GM12878 (cell line): ENCODE measurements around the gene TTC39C.

ENCODE experiments used
- EP300 ChIP-seq, 2 experiments: fragments of 150-350 bp in 1 of 2; IDR thresholded peaks; 2 replicates each; pipeline ENCODE4 v1.6.1; 2011 to 2012; ENCODE audit warnings: low read depth in 2 of 2, low read length in 2 of 2, borderline replicate concordance in 1 of 2, improper control_type of control experiment in 1 of 2, inconsistent platforms in 1 of 2; ENCODE audit not compliant: control insufficient read depth in 1 of 2
- POLR2A ChIP-seq: IDR thresholded peaks from 2 replicates; pipeline ENCODE4 v1.6.1; 2011; ENCODE audit warnings: low read depth, mild to moderate bottlenecking, low read length
- SMAD1 ChIP-seq: fragments of 450-650 bp; IDR thresholded peaks from 2 replicates; pipeline ENCODE4 v1.6.1; 2018; ENCODE audit warnings: mild to moderate bottlenecking, low read depth; ENCODE audit not compliant: partially characterized antibody
- SMC3 ChIP-seq: IDR thresholded peaks from 2 replicates; pipeline ENCODE4 v1.6.1; 2011; ENCODE audit warnings: low read length, improper control_type of control experiment, borderline replicate concordance
- TAF1 ChIP-seq: IDR thresholded peaks from 2 replicates; pipeline ENCODE4 v1.6.1; 2011; ENCODE audit warnings: mild to moderate bottlenecking, low read depth, low read length, borderline replicate concordance
- TCF7 ChIP-seq: IDR thresholded peaks from 2 replicates; pipeline ENCODE4 v1.6.1; 2014; ENCODE audit warnings: antibody characterized with exemption, borderline replicate concordance
- TF ChIP-seq, protein P1 (sequence below), 3 experiments: IDR thresholded peaks in 2 of 3; conservative IDR thresholded peaks in 1 of 3; 2 replicates each; pipeline ENCODE4 v1.5.1; 2011; ENCODE audit warnings: low read depth in 3 of 3, low read length in 3 of 3, mild to moderate bottlenecking in 3 of 3, control low read depth in 2 of 3, moderate library complexity in 2 of 3, inconsistent platforms in 1 of 3, mixed read lengths in 1 of 3; ENCODE audit not compliant: control insufficient read depth in 2 of 3, insufficient read depth in 1 of 3; ENCODE audit errors: extremely low read depth in 1 of 3
- TF ChIP-seq, protein P2 (sequence below): fragments of 450-650 bp; formaldehyde crosslinking; IDR thresholded peaks from 2 replicates; pipeline ENCODE4 v1.5.0; 2022; ENCODE audit warnings: mild to moderate bottlenecking, missing genetic modification characterization

DNA sequence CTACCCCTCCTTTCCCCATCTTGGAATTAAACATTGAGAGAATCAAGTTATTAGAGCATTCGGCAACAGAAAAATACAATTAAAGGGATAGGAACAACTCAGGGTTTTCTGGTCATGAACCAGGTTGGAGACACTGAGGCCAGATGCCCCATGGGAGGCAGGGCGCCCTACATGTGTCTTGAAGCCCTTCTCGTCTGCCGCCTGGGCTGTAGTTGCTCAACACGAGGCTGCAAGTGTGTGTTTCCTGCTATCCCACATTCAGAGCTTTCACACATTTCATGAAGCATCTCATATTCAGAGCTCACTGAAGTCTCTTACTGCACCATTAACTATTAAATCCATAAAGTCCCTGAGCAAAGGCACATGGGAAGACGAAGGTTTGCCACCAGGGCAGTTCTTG is 28.8 kb downstream of the TTC39C start:
- TF ChIP-seq TCF7 (no peak), TAF1 (no peak), POLR2A (no peak), SMAD1 (no peak), SMC3 (no peak), EP300 (IDR thresholded peaks at IDR 0.05; ENCODE audit: borderline replicate concordance in 1 of 2, control insufficient read depth in 1 of 2, low read depth in 2 of 2, low read length in 2 of 2) (no peak)
- TF ChIP-seq, protein P1, sequence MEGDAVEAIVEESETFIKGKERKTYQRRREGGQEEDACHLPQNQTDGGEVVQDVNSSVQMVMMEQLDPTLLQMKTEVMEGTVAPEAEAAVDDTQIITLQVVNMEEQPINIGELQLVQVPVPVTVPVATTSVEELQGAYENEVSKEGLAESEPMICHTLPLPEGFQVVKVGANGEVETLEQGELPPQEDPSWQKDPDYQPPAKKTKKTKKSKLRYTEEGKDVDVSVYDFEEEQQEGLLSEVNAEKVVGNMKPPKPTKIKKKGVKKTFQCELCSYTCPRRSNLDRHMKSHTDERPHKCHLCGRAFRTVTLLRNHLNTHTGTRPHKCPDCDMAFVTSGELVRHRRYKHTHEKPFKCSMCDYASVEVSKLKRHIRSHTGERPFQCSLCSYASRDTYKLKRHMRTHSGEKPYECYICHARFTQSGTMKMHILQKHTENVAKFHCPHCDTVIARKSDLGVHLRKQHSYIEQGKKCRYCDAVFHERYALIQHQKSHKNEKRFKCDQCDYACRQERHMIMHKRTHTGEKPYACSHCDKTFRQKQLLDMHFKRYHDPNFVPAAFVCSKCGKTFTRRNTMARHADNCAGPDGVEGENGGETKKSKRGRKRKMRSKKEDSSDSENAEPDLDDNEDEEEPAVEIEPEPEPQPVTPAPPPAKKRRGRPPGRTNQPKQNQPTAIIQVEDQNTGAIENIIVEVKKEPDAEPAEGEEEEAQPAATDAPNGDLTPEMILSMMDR (IDR thresholded peaks at IDR 0.05 in 2 of 3, conservative IDR thresholded peaks at IDR 0.05 in 1 of 3; ENCODE audit: control insufficient read depth in 2 of 3, extremely low read depth in 1 of 3, insufficient read depth in 1 of 3, low read depth in 3 of 3, low read length in 3 of 3) = no peak
- TF ChIP-seq, protein P2, sequence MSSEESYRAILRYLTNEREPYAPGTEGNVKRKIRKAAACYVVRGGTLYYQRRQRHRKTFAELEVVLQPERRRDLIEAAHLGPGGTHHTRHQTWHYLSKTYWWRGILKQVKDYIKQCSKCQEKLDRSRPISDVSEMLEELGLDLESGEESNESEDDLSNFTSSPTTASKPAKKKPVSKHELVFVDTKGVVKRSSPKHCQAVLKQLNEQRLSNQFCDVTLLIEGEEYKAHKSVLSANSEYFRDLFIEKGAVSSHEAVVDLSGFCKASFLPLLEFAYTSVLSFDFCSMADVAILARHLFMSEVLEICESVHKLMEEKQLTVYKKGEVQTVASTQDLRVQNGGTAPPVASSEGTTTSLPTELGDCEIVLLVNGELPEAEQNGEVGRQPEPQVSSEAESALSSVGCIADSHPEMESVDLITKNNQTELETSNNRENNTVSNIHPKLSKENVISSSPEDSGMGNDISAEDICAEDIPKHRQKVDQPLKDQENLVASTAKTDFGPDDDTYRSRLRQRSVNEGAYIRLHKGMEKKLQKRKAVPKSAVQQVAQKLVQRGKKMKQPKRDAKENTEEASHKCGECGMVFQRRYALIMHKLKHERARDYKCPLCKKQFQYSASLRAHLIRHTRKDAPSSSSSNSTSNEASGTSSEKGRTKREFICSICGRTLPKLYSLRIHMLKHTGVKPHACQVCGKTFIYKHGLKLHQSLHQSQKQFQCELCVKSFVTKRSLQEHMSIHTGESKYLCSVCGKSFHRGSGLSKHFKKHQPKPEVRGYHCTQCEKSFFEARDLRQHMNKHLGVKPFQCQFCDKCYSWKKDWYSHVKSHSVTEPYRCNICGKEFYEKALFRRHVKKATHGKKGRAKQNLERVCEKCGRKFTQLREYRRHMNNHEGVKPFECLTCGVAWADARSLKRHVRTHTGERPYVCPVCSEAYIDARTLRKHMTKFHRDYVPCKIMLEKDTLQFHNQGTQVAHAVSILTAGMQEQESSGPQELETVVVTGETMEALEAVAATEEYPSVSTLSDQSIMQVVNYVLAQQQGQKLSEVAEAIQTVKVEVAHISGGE (CRISPR knock-in tag) = no peak
